ENCODE data around the gene RGCC. TPM values are rescaled to one million over a fixed set of nuclear protein-coding genes. Genes with fewer than 3 reads are reported as not detected.
"Not testable (repeated sequence)": the region's sequence is repeated elsewhere in the genome, so short reads cannot be mapped to it uniquely, and the experiment has no call there.

RGCC gene
- total and polyA plus RNA-seq, 2 of the 4 experiments (the other 2 are of a cell fraction), result 7.5 to 7.6 TPM

DNA sequence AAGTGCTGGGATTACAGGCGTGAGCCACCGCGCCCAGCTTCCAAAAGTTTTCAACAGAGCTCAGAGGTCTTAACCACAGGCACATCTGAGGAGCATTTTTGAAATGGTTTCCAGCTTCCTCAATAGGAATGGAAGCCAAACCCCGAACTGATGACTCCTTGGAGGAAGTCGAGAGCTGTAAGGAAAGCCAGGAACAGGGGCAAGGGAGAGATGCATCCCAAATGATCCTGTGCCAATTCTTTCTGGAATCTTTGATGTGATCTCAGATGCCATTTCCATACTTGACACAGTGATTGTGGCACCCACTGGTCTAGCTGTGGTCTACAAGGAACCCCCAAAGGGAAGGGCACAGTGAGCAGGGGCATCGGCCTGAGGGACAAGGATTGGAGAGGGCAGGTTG, 23.3 kb upstream of the RGCC start:
- H4K8ac ChIP-seq (ENCODE audit: low read depth in 2 of 2, low read length in 2 of 2); H2BK15ac ChIP-seq (ENCODE audit: low read depth, low read length); BruUV-seq (replicated peaks); in situ Hi-C loops (cut with MboI; ENCODE audit: low sequenced_read_pairs); H3K14ac ChIP-seq (replicated peaks; ENCODE audit: low read depth, low read length); H2BK120ac ChIP-seq (ENCODE audit: low read depth, low read length); H2BK5ac ChIP-seq (ENCODE audit: low read depth, low read length, poor library complexity, severe bottlenecking); POLR2A ChIA-PET (ENCODE audit: unreplicated experiment); H3K79me1 ChIP-seq (ENCODE audit: low read depth in 1 of 2, low read length in 2 of 2); H2AK5ac ChIP-seq (ENCODE audit: low read depth, low read length); H2BK20ac ChIP-seq (ENCODE audit: low read depth, low read length); H3K23ac ChIP-seq (ENCODE audit: low read depth, low read length); H3K36me3 ChIP-seq (ENCODE audit: control insufficient read depth, insufficient read depth, low read length); H3K27me3 ChIP-seq (ENCODE audit: control insufficient read depth, insufficient read depth, low read length); H3K4me3 ChIP-seq (ENCODE audit: insufficient read depth, low read depth, low read length); CTCF ChIA-PET; dilution Hi-C loops (cut with HindIII; ENCODE audit: low sequenced_read_pairs, unreplicated experiment); intact Hi-C loops (cut with micrococcal nuclease); H3K9ac ChIP-seq (ENCODE audit: low read depth, low read length); H4K20me1 ChIP-seq (ENCODE audit: insufficient read depth, low read length); H4K91ac ChIP-seq (ENCODE audit: insufficient read depth, low read depth, low read length); ATAC-seq (ENCODE audit: low read depth); H3K4me1 ChIP-seq (ENCODE audit: control insufficient read depth, insufficient read depth, low read length); H3K9me3 ChIP-seq (ENCODE audit: control insufficient read depth, insufficient read depth, low read length); H2AFZ ChIP-seq (replicated peaks; ENCODE audit: low read length, poor library complexity); H3K27ac ChIP-seq (ENCODE audit: insufficient read depth, low read length); H3K56ac ChIP-seq (ENCODE audit: extremely low read depth, insufficient read depth, low read length); H2AK9ac ChIP-seq (replicated peaks; ENCODE audit: low read depth, low read length, poor library complexity); H3K9me1 ChIP-seq (ENCODE audit: insufficient read depth, low read length); H3K4me2 ChIP-seq (ENCODE audit: low read depth, low read length); H4K5ac ChIP-seq (ENCODE audit: low read depth, low read length): not testable (repeated sequence)
- peak; percentile 49 for DNase-seq
- WGBS, 2 experiments (ENCODE audit: extremely low coverage in 2 of 2, insufficient read length in 1 of 2), result no CpG with 5 or more reads among the region's 6 CpGs
- Histone ChIP-seq H3K4ac (ENCODE audit: low read depth, low read length) (0 out of 2 replicates have a peak overlapping the region, but pooled peaks have one; percentile 4), H3K18ac (ENCODE audit: low read depth, low read length) (0 out of 2 replicates have a peak overlapping the region, but pooled peaks have one; percentile 44)
